Right lung (tissue), 5 donors: ENCODE measurements around the gene MYO19. TPM values are rescaled to one million over a fixed set of nuclear protein-coding genes. Genes with fewer than 3 reads are reported as not detected.
"Not testable (repeated sequence)": the region's sequence is repeated elsewhere in the genome, so short reads cannot be mapped to it uniquely, and the experiment has no call there.

Source experiments
- DNase-seq, 2 donors: peaks; one replicate each; pipeline ENCODE4 v3.0.0-alpha.2; 2013
- polyA plus RNA-seq, 5 donors: library from polyadenylated mRNA; unstranded; fragments of 120-200 nt; gene quantifications; one replicate each; pipeline versions ENCODE4 v1.2.1 to v1.2.3, GENCODE V29; 2013; ENCODE audit warnings: inconsistent platforms in 1 of 5, low replicate concordance in 1 of 5; ENCODE audit not compliant: insufficient read length in 5 of 5, insufficient read depth in 1 of 5

Gene MYO19
- polyA plus RNA-seq, 5 donors, result 43.3 to 58.5 (median 50.1) TPM

DNA sequence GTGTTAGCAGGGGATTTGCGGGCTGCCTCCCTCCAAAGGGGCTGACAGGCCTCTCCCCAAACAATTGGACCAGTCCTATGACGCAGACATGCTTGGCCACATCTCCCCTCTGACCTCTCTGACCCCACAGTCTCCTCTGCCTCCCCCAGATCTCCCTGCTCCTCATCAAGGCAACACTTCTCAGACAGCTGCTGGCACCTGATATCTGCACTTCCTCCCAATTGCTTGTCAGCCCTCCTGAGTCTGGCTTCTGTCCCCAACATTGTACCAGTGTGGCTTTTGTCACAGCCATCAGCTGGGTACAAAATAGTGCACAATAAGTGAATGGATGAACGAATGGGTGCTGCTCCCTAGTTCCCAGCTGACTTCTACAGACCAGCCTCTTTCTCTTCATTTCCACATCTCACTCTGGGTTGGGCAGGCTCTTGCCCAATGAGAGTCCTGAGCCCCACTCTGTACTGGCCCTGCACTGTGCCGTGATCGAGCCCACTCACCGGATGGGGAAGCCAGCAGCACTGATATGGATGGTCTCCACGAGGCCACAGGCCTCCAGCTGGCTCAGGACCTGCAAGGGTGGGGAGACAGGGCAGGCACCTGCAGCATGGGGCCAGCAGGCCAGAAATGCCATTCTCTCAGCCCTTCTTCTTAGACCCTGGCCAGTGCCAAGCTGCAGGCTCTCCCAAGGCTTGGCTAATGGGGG is 31.1 kb downstream of the MYO19 start:
- DNase-seq, result no peak

DNA sequence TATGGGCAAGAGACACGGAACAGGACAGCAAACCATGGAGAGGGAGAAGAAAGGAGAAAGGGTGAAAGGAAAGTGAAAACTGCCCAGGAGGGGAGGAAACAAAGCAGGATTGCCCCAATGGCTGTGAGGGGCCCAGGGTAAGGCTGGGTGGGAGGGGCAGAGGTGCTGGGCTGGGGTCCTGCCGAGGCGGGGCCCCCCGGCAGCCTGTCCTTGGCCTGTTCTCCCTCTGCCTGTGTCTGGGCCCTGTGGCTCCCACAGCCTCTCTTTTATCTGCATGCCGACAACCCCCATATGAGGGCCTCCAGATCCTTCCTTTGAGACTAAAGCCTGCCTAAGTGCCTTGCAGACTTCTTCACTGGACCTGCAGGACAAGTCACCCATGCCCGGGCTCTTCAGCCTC is 32.7 kb downstream of the MYO19 start:
- no peak for DNase-seq

DNA sequence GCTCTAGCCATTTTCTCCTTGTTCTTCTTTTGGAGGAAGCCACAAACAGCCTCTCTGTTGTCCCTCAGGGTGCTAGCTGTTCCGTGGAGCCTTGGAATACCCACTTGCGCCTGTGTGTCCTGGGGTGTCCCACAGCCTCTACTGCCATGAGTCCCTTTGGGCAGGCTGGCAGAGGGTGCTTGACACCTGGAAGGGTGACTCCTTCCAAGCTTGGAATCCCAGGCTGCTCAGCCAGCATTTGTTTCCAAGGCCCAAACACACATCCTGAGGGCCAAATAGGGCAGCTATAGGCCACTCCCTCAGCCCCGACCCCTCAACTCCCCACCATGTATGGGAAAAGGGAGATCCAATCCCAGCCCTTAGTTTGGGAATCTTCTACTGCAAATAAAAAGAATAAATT is 33.3 kb downstream of the MYO19 start:
- no peak for DNase-seq

DNA sequence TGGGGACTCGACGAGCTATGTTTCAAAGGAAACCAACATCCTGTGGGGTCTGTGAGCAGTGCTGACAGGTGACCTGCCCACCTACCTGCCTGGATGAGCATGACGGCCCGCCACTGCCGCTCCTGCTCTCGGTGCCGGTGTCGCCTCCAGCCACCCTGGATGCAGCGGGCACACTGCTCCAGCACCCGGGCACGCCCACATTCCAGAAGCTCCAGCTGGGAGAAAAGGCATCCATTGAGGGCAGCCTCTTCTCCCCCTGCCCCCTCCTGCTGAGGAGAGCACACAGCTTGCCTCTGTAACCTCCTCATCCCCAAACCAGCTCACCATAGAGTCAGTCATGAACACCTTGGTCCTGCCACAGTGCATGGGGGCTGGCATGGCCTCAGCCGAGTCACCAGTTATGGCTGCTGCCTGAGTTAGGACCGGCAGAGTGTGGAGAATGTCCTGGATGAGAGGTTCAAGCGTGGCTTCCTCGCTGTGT is 33.9 kb downstream of the MYO19 start:
- no peak for DNase-seq

DNA sequence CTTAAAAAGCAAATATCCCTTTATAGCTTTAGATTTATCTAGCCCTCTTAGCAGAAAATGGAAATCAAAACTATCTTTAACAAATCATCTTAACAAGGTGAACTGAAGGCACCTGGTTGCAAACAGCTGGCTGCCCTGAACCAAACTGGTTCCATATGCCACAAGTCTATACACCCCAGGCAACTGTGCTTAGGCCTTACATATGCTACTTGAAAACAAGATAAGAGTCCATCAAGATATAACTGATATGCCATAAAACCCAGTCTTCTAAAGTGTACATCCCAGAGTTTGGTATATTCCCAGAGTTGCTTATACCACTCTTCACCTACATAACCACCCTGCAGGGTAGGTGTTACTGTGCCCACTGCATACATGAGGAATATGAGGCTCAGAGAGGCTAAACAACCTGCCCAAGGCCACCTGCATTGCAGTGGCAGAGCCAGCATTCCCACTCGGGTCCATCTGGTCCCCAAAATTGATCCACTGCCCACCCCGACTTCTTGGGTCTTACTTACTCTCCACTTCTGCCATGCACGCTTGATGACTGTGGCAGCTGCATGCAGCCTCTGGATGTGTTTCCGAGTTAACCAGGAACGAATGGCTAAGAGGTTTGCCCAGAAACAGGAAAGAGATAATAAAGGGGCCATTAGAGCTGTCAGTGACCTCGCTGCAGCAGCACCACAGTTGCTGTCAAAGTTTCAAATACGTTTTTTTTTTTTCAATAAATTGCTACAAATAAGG is 35.9 kb downstream of the MYO19 start:
- DNase-seq, result no peak

DNA sequence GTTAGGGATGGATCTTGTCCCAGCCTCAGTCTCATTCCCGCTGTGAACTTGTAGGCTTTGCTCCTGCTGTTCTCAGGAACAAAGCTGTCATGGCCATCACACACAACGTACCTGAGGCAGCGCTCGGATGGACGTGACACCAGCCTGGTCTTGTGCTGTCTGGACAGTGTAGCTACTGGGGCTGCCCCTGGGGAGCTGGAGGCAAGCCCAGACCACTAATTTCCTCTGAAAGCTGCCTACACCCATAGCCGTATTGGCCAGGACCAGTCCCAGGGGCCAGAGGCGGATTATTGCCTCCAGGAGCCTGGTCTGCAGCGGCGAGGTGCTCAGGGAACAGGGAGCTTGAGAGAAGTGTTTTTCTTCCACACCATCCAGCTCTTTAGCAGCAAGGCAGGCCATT is 36.5 kb downstream of the MYO19 start:
- DNase-seq, result no peak

DNA sequence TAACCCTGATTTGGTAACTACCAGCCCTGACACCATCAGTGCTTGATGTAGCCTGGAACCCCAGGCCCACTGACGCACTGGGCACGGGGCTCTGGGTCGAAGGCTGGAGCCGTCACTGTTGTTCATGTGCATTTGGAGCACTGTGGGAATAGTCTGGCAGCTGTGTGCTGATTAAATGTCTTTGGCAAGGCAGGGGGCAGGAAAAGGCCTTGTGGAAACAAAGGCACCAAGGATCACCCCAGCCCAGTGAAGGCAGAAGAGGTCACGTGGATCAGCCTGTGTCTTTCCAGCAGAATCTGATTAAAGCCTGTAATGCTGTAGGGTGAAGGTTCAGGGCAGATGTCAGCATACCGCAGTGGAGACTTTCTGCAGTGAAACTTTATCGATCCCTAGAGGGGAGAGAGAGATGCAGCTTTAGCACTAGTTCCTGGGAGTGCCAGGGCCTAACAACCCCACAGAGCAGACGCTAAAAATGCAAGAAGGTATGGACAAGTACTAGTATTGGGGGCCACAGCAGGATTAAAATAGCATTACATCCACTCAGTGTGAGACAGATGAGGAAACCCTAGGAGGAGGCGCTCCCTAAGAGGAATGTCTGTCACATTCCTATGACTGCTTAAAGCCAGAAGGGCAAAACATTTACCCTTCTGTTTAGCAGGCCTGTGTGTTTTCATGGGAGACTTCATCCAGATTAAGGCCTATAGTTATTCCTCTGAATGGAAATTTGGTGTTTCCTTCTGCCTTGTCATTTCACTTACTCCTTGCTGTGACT is 38.5 kb downstream of the MYO19 start:
- no peak for DNase-seq

DNA sequence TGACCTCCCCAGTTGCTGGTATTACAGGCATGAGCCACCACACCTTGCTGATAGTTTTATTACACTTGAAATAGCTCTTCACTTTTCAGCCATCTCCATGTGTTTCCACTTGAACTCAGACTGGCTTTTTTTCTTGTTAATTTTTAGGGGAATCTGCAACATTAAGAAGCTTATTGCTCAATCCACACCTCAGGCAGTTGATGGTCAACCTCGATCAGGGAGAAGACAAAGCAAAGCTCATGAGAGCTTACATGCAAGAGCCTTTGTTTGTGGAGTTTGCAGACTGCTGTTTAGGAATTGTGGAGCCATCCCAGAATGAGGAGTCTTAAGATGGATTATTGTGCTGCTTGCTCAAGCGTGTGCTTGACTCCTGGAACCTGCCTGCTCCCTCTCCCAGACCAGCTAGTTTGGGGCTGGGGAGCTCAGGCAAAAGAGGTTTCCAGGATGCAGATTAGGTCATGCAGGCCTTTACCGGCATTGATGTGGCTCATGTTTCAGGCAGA is 39.5 kb downstream of the MYO19 start:
- DNase-seq, result no peak

DNA sequence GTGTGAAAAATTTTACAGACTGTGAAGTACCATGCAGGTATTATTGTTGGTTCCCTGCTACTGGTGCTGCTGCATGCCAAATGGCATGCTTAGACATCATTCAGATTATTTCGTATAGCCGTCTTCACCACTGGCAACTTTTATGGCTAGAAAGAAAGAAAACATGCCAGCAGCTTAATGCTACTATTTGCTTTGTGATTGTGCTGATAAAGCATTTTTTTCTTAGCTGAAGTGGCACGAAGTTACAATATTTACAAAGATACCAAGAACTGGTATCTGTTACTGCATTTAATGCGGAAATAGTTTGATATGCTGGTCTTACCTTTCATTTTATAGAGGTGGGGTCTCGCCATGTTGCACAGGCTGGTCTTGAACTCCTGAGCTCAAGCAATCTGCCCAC is 40.0 kb downstream of the MYO19 start:
- DNase-seq, result no peak

DNA sequence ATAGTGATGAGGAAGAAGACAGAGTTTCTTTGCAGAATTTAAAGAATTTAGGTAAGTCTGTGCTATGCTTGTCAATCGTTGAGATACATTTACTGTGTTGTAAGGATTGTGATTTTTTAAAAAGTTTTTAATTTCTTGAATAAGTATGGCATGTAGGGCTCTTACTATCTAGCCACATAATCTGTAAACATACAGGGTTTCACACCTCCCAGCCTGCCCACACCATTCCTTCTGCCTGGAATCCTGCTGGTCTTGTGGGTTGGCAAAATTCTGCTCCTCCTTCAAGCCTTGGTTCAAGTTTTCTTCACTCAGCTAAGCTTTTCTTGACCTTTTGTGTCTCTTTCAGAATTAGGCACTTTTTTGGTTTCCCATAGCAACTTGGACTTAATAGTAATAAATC is 40.7 kb downstream of the MYO19 start:
- no peak for DNase-seq

DNA sequence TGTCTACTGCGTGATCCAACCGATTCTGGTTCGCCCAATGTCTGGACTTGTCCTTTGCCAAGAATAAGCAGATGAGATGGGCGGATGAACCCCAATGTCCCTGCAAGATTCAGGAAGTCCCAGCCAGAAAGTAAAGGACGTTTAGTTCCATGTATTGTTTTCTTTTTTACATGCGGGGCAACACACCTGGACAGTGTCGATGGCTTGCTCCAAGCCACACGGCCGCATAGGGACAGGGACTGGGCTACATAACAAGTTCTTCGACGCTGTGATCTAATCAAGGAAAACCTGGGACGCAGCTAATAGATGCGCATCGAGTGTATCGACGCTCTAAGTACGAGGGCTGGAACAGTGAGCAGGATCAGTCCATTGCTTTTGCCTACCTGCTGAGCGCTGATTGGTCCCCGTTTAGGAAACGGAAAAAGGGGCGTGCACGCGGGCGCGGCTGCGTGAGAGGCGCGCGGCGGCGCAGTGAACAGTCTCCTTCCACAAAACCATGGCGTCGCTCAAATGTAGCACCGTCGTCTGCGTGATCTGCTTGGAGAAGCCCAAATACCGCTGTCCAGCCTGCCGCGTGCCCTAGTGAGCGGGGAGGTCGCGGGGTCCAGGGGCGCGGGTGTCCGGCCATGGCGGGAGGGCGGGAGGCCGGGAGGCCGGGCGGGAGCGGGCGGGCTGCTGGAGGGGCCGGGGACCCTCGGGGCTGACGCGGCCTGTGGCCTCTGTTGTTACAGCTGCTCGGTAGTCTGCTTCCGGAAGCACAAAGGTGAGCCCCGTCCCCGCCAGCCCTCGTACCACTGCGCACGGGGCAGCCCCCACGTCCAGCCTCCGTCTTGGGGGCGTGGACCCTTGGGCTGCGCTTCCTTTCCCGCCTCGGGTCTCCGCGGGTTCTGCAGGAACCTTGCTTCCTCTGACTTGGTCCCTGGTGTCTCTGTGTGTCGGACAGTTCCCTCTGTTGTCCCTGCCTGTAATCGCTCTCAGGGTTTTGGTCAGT is 48.2 kb downstream of the MYO19 start, which contains the start of gene ZNHIT3:
Gene ZNHIT3 (plus strand): TSS at position 478 of the 991 bp plus-strand sequence. CDS start 19 bp downstream, at position 497.
- DNase-seq, result peak; percentile 89 to 90

DNA sequence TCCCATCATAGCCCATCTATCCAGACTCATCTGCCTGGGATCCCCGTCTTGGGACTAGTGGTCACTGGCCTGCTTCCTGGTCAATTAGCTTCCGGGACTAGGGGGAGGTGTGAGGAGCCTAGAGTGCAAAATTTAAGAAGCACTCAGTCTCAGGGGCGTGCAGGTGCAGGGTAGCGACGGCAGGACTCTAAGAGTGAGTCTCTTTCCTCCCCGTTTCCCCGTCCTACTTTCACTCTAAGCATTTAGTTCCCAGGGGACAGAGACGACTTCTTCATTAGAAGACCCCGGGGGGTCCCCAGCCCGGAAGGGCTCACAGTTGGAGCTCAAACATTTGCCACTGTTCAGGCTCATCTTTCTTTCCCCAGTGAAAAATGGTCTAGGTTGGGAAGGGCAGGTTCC is 48.9 kb downstream of the MYO19 start:
- DNase-seq, result no peak

DNA sequence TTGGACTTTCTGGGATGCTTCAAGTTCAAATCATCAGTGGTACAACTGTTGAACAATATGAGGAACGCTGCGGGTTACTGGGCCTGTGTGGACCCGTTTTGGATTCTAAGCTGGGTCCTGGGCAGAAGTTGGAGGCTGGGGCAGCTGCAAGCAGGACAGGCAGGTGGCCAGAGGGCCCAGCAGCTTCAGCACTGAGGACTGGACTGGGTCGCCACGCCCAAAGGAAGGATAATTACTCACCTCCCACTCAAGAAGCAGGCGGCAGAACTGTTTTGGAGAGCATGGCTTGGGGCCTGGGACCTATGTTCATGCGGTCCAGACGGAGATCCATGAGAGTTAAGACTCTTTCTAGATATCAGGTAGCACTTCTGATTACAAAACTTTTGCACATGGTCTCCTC is 49.6 kb downstream of the MYO19 start:
- DNase-seq, result no peak

DNA sequence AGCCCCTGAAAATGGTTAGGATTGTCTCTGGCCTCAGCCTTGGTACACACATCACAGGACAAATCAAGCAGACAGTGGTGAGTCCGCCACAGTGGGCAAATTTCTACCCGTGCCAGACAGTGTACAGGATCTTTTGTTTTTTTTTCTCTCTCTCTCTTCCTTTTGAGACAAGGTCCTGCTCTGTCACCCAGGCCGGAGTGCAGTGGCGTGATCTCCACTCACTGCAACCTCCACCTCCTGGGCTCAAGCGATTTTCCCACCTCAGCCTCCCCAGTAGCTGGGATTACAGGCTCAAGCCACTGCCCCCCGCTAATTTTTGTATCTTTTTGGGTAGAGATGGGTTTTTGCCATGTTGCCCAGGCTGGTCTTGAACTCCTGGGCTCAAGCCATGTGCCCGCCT is 50.6 kb downstream of the MYO19 start:
- not testable (repeated sequence) for DNase-seq

DNA sequence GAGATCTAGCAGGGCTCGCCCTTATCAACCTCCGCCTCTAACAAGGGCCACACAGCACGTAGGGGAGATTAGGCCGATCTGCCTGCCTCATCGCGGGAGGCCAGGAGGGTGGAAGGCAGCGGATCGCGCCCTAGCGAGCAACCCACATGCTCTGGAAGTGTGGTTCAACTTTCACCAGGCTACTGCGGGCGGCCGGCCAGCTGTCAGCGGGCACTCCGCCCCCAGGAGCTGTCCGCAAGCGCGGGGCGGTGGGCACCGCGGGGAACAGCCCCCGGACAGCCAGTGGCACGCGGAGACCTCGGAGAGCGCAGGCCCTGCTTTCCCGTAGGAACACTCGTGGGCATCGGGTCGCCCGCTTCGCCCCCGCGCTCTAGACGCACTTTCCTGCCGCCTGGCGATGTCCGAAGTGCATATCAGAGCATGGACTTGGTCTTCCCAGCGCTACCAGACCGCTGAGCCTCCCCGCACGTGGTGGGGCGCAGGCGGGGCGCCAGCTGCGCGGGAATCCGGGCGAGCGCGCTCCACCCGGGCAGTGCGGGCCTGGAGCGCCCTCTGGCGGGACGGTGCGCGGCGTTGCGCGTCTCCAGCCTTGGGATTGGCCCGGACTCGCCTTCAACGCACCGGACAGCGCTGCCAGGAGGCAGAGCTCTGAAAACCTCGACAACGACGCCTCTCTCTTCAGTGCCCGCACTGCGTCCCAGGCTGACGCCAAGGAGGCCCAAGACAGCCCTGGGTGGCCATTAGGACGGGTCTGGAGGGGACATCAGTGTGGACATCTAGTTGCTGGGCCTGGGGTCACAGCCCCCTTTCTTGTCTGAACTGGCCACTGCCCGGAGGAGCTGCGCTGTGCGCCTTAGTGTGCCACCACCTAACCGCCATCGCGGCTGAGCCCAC is 51.8 kb downstream of the MYO19 start:
- DNase-seq, result peak; percentile 80

DNA sequence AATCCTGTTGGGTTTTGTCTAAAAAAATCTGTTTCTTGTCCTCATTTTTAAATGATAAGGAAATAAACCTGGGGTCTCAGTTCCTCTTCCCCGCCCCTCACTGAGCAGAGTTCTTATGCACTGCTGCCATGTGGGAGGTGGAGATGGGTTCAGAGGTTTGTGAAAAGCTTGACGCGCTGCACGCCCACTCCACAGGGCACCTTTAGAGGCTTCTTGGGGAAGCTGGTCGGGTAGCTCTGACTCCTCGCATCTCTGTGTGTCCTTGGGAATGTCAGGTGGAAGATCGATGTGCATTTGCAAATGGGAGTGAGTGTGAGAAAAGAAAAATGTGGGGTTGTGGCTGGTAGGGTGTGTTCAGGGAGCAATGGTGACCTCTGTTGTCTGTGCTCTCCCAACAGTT is 52.8 kb downstream of the MYO19 start:
- DNase-seq, result no peak

DNA sequence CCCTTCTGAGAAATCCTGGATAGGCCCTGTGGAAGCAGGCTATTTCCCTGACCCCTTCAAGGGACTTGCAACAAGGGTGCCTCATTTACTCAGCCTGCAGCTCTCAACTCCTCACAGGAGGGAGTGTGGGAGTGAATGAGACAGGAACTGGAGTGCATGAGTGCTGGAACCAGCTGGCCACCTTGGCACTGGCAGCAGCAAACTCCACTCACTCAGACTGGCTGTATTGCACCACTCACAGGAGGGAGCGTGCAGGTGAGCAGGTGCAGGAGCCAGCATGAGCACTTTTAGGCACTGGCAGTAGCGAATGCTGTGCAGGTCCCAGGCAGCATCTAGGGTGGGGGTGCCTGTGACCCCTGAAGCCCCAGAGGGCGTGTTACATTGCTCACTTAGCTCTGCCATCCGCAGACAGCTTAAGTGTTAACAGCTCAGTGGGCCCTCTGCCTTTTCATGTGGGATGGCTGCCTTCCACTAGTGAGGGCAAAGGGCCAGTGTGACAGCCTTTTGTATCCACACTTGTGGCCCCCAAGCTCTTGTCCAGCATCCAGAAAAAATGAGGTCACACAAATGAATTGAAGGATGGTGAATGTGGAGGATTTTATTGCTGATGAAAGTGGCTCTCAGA is 59.2 kb downstream of the MYO19 start:
- no peak for DNase-seq

DNA sequence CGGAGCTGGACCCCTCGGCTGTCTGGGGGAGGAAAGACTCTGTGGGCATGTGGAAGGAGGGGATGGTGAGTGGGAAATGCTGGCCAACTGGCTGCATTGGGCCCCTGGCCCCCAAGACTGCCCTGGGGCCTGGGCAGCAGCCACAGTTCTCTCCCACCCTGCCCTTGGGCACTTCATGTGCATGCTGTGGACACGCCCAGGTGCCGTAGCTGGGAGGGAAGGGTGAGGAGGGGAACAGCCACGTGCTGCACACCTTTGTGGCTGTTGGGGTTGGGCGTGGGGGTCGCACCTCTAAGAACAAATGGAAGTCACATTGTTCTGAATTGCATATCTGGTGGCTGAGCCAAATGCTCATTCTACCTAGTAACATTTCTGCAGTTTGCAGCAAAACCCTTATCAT is 60.1 kb downstream of the MYO19 start:
- DNase-seq, result no peak

DNA sequence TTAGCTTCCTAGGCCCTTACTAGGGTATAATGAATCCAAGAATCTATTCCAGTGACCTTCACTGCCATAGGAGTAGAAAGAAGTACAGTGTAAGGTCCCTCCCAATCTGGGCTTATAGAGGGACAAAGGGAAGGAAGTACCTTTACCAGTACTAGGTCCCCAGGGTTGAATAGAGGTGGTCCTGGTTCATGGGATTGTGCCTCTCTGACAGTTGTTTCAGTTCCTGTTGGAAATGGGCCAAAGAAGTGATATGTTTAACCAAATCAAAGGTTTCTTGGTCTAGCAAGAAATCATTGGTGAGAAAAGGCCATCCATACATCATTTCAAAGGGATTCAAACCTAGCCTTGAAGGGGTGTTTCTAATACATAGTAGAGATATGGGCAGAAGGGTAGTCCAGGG is 64.2 kb downstream of the MYO19 start:
- no peak for DNase-seq

DNA sequence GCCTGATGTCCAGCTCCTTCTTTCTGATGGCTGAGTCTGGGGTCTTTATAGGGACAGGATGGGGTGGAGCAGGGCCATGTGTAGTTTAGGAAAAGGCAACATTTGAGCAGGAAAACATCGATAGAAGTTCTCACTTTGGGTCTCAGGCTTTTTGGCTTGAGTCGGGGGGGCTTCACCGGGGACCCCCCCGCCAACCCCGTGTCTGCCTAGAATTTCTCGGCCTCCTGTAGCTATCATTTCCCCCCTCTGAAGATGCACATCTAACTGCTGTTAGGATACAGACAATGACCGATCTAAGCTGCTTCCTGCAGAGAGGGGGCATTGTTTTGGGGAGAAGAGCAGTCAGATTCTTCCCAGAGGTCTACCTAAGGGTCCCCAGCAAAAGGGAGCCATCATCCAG is 64.9 kb downstream of the MYO19 start:
- no peak for DNase-seq
